Measurements from ENCODE around the gene MAML2. TPM values are rescaled to one million over a fixed set of nuclear protein-coding genes. Genes with fewer than 3 reads are reported as not detected.

Gene MAML2
- total and polyA plus RNA-seq, 2 experiments from 2014 or later, result 2.0 to 7.1 TPM

DNA sequence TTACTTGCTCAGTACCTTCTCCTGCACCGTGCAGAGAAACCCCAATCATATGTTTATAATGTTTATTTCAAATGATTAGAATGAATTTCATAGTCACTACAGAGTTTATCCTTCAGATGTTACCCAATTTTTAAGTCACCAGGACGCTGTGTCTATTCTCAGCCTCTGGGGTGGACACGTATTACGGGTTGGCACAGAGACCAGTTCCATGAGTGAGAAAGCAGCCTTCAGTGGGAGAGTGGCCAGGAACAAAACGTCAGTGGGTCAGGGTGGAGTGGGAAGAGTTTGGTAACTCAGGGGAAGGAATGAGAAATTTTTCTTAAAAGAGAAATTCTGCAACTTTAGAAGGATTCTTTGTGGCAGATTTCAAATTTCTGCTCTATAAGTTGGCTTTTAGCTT lies 342.0 kb downstream of the MAML2 start:
- no peak for ATAC-seq
- no peaks in the 10 kb centered on the region for H4K20me1 ChIP-seq (replicated peaks; ENCODE audit: insufficient read depth)
- 0 out of 2 replicates have a peak, but pooled peaks cover 5% of the 10 kb centered on the region for H3K9me2 ChIP-seq (ENCODE audit: insufficient read depth)
- Mint-ChIP-seq H3K36me3 (ENCODE audit: low read depth) (no peaks in the 10 kb centered on the region), H3K27ac (no peak overlapping the region), H3K4me3 (no peak overlapping the region), H3K9me3 (no peaks in the 10 kb centered on the region; the same call in 2 of the 3 replicates), H3K4me1 (peaks cover 16% of the 10 kb centered on the region), H3K27me3 (ENCODE audit: insufficient read depth, low read depth, poor library complexity) (no peaks in the 10 kb centered on the region)
- no peaks in the 10 kb centered on the region for H3K79me2 ChIP-seq (replicated peaks; ENCODE audit: insufficient read depth)
- no peak overlapping the region for H3K4me3 ChIP-seq
- TF ChIP-seq JUNB (IDR thresholded peaks at IDR 0.05; ENCODE audit: unreplicated experiment) (no peak), CTCF (conservative IDR thresholded peaks at IDR 0.05; ENCODE audit: low read depth in 2 of 2) (no peak), ETS1 (IDR thresholded peaks at IDR 0.05) (no peak), ZNF331 (CRISPR knock-in tag; IDR thresholded peaks at IDR 0.05; ENCODE audit: low read depth) (no peak), EZH2 (IDR thresholded peaks at IDR 0.05; ENCODE audit: low read depth, unreplicated experiment) (no peak), ZNF114 (CRISPR knock-in tag; IDR thresholded peaks at IDR 0.05) (no peak), EZH2phosphoT487 (IDR thresholded peaks at IDR 0.05; ENCODE audit: unreplicated experiment) (no peak), REST (IDR thresholded peaks at IDR 0.05; ENCODE audit: unreplicated experiment) (no peak), STAT1 (IDR thresholded peaks at IDR 0.05; ENCODE audit: unreplicated experiment) (no peak)
- TF ChIP-seq, protein P1, sequence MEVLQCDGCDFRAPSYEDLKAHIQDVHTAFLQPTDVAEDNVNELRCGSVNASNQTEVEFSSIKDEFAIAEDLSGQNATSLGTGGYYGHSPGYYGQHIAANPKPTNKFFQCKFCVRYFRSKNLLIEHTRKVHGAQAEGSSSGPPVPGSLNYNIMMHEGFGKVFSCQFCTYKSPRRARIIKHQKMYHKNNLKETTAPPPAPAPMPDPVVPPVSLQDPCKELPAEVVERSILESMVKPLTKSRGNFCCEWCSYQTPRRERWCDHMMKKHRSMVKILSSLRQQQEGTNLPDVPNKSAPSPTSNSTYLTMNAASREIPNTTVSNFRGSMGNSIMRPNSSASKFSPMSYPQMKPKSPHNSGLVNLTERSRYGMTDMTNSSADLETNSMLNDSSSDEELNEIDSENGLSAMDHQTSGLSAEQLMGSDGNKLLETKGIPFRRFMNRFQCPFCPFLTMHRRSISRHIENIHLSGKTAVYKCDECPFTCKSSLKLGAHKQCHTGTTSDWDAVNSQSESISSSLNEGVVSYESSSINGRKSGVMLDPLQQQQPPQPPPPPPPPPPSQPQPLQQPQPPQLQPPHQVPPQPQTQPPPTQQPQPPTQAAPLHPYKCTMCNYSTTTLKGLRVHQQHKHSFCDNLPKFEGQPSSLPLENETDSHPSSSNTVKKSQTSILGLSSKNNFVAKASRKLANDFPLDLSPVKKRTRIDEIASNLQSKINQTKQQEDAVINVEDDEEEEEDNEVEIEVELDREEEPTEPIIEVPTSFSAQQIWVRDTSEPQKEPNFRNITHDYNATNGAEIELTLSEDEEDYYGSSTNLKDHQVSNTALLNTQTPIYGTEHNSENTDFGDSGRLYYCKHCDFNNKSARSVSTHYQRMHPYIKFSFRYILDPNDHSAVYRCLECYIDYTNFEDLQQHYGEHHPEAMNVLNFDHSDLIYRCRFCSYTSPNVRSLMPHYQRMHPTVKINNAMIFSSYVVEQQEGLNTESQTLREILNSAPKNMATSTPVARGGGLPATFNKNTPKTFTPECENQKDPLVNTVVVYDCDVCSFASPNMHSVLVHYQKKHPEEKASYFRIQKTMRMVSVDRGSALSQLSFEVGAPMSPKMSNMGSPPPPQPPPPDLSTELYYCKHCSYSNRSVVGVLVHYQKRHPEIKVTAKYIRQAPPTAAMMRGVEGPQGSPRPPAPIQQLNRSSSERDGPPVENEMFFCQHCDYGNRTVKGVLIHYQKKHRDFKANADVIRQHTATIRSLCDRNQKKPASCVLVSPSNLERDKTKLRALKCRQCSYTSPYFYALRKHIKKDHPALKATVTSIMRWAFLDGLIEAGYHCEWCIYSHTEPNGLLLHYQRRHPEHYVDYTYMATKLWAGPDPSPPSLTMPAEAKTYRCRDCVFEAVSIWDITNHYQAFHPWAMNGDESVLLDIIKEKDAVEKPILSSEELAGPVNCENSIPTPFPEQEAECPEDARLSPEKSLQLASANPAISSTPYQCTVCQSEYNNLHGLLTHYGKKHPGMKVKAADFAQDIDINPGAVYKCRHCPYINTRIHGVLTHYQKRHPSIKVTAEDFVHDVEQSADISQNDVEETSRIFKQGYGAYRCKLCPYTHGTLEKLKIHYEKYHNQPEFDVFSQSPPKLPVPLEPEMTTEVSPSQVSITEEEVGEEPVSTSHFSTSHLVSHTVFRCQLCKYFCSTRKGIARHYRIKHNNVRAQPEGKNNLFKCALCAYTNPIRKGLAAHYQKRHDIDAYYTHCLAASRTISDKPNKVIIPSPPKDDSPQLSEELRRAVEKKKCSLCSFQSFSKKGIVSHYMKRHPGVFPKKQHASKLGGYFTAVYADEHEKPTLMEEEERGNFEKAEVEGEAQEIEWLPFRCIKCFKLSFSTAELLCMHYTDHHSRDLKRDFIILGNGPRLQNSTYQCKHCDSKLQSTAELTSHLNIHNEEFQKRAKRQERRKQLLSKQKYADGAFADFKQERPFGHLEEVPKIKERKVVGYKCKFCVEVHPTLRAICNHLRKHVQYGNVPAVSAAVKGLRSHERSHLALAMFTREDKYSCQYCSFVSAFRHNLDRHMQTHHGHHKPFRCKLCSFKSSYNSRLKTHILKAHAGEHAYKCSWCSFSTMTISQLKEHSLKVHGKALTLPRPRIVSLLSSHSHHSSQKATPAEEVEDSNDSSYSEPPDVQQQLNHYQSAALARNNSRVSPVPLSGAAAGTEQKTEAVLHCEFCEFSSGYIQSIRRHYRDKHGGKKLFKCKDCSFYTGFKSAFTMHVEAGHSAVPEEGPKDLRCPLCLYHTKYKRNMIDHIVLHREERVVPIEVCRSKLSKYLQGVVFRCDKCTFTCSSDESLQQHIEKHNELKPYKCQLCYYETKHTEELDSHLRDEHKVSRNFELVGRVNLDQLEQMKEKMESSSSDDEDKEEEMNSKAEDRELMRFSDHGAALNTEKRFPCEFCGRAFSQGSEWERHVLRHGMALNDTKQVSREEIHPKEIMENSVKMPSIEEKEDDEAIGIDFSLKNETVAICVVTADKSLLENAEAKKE (CRISPR knock-in tag; IDR thresholded peaks at IDR 0.05), result no peak
- H3K4me1 ChIP-seq (ENCODE audit: insufficient read depth), result peaks cover 10% of the 10 kb centered on the region
- H3F3A ChIP-seq (replicated peaks; ENCODE audit: low read depth), result no peaks in the 10 kb centered on the region
- no peaks in the 10 kb centered on the region for H3K27me3 ChIP-seq (ENCODE audit: insufficient read depth)
- H2AFZ ChIP-seq, result no peak overlapping the region
- H3K4me2 ChIP-seq, result no peak overlapping the region
- H3K36me3 ChIP-seq (ENCODE audit: insufficient read depth), result no peaks in the 10 kb centered on the region
- H3K27ac ChIP-seq (ENCODE audit: low read depth), result no peak overlapping the region
- no peak for DNase-seq (ENCODE audit: low spot score)

Measured in GM23338 (cell line).